GM11168 (cell line): ENCODE results near the gene PGBD2.
"Not testable (repeated sequence)": the region's sequence is repeated elsewhere in the genome, so short reads cannot be mapped to it uniquely, and the experiment has no call there.

Experiments
- in situ Hi-C: fragments of 300-500 bp; cut with MboI; formaldehyde crosslinking; loops from one replicate; pipeline ENCODE4 v1.12.0; 2022; ENCODE audit warnings: low sequenced_read_pairs; ENCODE audit not compliant: unreplicated experiment

PGBD2 gene, protein sequence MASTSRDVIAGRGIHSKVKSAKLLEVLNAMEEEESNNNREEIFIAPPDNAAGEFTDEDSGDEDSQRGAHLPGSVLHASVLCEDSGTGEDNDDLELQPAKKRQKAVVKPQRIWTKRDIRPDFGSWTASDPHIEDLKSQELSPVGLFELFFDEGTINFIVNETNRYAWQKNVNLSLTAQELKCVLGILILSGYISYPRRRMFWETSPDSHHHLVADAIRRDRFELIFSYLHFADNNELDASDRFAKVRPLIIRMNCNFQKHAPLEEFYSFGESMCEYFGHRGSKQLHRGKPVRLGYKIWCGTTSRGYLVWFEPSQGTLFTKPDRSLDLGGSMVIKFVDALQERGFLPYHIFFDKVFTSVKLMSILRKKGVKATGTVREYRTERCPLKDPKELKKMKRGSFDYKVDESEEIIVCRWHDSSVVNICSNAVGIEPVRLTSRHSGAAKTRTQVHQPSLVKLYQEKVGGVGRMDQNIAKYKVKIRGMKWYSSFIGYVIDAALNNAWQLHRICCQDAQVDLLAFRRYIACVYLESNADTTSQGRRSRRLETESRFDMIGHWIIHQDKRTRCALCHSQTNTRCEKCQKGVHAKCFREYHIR

DNA sequence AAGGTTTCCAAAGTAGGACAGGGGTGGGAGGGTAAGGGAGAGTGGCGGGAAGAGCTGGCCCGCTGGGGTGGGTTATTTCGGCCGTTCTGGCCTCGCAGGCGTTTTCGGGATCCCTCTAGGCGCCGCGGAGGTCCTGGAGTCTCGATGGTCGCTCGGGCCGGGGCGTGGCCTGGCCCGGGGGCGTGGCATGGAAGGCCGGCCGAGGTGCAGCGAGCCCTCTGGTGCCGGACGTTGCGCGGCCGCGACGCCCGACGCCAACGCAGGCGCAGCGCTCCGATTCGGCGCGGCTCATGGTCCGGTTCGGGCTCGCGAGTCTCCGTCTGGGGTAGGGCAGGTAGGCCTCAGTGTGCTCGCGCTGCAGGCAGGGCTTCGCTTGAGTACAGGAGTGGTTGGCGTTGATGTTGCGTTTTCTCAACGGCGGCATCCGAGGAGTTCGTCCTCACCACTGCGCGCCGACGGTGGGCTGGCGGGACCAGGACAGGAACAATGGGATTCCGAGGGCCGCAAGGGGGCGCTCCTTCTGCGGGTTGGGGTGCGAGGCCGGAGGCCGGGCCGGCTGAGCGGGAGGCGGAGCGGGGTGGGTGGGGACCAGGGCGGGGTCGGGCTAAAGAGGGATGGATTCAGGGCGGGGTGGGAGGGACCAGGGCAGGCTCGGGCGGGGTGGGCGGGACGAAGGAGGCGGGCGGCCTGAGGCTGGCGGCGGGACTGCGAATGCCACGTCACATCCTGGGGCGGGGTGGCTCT, at the start of gene PGBD2:
Gene PGBD2, plus strand, starts transcription at position 227 of the 744 bp plus-strand sequence. CDS start 7,628 bp downstream, outside the sequence.
- in situ Hi-C loops, result no loop called here

DNA sequence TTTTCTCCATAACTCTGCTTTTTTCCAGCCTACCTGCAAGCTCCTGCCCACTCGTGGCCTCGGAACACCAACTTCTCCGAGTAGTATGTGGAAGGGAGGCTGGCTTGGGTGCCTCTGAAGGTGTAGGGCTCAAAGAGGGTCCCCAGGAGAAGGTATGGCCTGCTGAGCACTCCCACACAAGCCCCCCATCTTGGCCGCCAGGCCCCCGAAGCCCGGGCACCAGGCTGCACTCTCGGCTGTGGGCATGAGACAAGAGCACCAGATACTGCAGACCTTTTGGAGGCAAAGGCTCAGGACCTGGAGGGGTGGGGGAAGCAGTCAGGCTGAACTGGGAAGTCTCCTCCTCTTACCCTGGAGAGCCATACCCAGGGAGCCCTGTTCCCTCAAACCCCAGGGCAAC, 48.8 kb upstream of the PGBD2 start:
- in situ Hi-C loops, result no loop called here

DNA sequence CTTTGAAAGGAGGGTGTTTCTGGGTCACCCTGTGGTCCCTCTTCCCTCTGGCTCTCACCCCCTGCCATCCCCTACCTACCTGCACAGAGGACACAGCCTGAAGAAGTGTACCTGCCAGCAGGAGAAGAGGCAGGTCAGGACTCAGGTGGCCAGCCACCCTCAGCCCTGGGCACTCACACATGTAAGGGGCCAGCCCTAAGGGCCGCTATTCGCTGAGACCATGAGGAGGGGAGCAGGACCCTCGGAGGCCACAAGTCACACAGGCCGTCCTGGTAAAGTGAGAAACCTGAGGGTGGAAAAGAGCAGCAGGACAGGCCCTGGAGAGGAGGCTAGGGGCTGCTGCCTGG, 48.3 kb upstream of the PGBD2 start:
- in situ Hi-C loops, result no loop called here

DNA sequence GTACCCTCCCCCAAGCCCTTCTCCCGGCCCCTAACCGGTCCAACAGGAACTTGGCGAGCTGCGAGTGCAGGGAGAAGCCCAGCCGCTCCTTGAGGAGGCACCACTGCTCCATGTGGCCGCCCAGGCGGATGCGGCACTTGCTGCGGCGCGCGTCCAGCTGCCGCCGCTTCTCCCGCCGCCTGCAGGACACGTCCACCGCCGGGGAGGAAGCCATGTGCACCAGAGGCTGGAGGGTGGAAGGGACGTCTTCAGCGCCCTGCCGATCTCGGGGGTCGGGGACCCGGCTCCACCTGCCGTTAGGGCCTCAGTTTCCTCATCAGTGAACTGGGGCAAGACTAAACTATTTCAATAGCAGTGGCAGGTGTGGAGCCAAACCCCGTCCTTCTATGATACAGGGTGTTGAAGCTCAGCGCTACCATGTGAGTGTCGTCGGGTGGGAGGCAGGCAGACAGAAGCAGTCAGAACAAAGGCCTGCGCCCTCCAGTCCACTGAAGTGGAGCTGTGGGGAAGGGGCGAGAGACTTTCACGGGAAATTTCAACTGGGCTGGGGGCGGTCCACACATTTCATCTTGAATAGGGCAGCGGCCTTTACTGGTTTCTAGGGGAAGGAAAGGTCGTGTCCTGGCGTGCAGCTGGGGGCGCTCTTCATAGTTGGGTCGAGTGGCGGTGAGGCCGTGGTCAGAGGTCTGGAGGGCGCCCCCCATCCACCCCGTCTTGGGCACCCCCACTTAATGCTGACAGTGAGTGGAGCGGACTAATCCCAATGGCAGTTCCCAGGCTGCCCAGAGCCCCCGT, 47.7 kb upstream of the PGBD2 start:
- in situ Hi-C loops, result no loop called here

DNA sequence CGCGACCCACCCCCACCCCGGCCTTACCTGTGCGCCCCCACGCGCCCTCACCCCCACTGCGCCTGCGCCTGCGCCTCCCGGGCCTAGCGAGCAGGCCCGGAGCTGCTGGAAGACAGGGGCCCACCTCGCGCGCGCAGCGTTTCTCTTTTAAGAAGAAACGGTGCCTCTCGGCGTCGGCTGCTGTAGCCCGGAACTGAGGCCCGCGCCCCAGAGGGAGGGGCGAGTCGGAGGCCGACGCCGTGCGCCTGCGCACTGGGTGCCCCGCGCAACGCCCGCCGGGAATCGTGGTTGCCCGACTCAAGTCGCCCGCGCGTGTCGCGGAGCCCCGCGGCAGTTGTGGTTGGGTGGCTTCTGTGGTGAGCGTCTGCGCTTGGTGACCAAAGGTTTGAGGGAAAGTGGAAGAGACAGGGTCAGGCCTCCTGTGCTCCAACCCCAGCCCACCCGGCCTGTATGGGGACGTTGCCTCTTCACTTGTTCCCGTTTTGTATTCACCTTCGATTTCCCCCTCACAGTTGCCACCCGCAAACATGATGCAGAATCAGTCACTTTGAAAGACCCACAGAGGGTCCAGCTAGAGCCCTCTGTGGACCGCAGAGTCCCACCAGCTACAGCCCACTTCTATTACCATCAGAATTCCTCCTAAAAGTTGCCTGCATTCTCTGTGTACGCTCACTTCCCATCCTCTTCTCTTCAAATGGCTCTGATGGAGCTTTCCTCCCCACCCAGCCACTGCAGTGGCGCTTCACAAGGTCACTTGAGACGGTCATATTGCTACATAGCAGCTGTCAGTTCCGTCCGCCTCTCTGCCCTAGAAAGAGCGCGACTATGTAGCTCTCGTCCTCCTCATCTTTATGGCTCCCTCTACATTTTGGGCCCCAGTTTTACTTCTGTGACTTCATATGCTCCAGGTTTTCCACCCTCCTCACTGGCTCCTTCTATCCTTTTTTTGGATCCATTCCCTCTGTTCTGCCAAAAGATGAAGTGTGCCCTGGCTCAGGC, 46.8 kb upstream of the PGBD2 start, which contains the start of gene ZNF692:
Gene ZNF692, minus strand, starts transcription at position 195 of the 999 bp plus-strand sequence. CDS start 776 bp downstream, outside the sequence.
- in situ Hi-C loops, result no loop called here

DNA sequence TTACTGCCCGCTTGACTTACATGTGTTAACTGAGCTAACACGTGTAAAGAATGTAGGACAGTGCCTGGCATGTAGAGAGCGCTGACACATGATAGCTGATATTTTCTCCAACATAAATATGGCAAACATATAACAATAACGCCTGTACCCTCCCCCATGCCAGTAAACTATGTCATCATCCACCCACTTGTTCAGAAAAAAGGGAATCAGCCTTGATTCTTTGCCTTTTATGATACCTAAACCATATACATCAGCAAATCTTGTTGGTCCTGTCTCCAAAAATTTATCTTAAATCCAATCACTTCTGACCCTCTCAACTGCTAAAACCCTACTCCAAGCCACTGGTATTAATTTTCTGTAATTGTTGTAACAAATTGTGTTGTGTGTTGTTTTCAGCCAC, 46.0 kb upstream of the PGBD2 start:
- in situ Hi-C loops, result no loop called here

DNA sequence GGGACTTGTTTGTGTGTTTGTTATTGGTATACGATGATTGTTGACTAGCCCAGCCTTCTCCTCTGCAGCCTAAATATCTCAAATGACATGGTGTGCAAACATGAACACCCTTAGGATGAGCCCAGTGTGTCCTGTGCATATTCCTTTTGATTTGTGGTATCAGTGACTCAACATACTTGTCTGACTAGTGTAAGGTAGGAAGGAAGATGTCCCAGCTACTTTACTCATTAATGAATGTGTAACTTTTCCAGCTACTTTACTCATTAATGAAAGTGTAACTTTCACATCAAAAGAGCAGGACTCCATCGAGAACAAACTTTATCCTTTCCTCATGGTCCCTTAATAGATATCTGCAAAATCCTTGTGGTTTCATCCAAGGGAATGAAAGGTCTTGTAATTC, 44.4 kb upstream of the PGBD2 start:
- in situ Hi-C loops, result no loop called here

DNA sequence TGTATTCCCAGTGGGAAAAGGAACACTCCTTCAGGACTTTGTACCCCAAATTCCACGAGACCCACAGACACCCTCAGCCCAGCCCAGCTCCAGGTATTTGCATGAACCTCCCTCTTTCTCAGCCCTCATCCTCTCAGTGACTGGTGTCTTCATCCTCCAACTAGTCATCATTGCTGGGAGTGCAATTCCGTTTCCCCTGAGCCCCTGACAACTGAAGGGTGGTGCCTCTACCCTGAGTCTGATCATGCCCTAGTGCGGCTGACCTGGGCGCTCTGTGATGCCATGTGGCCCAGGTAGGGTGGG, 43.4 kb upstream of the PGBD2 start:
- in situ Hi-C loops, result no loop called here

DNA sequence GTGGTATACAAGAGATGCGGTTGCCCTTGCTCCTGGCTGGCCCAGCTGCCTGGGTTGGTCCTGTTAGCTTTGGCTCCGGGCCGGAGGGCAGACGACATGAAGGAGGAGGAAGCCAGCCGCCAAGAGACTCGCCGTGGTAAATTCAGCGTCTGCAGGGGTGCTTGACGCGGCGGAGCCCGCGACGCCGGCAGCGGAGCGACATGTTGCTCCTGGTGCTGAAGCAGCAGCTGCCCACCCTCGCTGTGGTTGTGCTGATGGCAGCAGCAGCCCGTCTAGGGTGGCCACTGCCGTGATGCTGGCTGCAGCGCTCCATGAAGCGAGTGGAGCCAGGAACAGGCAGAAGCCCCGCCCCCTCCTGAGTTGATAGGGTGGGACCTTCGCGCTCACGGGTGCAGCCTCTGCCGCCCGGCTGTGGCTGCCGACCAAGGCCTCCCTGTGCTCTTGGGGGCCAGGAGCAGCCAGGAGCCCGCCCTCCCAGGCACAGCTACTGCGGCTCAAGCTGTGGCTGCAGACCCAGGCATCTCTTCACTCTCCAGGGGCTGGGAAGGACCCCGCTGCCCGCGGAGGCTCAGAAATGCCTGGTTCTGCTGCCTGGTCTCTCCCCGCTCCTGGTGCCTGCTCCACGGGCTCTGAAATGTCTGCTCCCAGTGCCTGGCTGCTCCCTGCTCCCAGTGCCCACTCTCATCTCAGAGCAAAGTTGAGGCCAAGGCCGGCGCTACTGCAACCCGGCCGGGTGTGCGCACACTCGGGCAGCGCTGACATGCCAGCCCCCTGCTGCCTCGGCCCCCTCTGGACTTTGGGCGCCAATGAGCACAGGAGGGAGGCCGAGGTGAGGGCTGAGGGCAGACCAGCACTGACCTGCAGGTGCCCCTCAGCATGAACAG, 42.8 kb upstream of the PGBD2 start:
- in situ Hi-C loops, result no loop called here

DNA sequence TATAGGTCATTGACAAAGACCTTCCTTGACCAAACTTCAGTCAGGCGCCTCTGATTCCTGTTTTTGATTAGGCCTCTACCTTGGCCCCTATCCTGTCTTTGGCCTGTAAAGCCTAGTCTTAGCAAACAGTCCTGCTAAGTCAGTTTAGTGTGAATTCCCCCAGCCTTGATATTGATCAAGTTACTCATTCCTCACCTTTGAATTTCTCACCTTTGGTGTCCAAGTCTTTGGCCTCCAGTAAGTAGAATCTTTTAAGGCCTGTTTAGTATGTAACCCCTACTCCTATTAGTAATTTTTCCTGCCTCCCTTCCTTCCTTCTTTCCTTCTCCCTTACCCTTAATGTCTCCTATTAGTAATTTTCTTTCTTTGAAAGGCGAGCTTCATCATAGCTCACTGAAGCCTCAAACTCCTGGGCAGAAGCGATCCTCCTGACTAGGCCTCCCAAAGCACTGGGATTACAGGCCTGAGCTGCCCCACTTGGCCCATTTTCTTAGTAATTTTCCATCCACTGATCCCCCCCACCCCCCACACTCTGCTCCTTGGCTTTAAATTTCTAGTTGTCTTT, 34.1 kb upstream of the PGBD2 start:
- in situ Hi-C loops, result no loop called here

DNA sequence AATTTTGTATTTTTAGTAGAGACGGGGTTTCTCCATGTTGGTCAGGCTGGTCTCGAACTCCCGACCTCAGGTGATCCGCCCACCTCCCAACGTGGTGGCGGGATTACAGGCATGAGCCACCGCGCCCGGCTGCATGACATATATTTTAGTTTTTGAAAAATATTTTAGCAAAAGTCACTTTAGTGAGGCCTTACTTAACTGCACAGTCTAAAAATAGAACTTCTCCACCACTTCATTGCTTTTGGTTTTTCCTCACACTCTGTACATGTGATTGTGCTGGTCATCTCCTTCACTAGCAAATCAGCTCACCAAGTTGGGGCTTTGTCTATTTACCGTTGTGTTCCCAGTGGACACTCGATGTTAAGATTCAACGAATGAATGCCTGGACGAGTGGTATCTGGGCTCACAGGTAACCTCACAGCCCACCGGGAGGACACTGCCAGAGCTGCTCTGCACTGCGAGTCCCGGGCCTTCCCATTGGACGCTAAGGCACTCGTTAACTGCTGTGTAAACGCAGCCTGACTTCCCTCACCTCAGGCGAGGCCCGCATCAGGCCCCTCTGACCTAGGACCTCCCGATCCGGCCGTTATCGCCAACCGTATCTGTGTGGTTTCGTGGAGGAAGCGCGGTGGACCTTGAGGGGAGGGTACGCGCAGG, 33.2 kb upstream of the PGBD2 start:
- in situ Hi-C loops, result no loop called here

DNA sequence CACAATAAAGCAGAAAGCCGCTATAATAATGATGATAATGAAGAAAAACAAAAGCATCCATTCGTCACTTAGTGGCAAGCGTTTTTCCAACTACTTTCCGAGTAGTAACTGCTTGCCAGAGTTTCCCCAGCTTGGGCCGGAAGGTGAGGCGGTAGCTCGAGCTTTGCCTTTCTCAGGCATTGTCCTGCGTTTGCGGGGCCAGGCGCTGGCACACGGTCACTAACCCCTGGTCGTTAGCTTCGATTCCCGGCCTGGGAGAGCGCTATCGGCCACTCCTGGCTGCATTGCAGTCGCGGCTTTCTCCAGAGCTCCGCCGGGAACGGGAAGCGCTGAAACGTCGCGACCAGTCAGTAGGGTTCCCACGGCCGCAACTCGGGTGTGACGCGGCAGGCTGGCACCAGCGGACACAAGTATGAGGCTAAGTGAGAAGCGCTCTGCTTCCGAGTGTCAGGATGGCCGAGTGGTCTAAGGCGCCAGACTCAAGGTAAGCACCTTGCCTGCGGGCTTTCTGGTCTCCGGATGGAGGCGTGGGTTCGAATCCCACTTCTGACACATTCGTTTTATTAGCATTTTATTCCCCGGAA, 32.5 kb upstream of the PGBD2 start:
- in situ Hi-C loops, result no loop called here

DNA sequence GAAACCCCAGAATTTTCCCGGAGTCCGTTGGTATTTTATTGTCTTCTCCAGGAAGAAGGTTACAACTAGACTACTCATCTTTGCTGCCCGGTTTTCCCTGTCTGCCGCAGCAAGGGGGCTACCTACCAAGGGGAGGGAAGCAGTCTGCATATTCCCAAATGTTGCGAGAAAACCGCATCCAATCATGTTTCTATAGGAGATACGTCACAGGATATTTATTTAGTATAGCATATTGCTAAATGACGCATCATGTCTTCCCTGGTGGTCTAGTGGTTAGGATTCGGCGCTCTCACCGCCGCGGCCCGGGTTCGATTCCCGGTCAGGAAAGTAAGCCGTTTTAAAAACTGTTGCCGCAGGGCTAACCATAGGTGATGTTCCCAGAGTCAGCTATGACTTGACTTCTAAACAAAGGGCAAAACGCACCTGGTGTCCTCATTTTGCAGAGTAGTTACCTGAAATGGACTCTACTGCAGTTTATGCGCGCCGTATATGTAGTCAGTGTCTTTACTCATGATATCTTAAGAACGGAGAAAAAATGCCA, 32.0 kb upstream of the PGBD2 start:
- in situ Hi-C loops, result no loop called here

DNA sequence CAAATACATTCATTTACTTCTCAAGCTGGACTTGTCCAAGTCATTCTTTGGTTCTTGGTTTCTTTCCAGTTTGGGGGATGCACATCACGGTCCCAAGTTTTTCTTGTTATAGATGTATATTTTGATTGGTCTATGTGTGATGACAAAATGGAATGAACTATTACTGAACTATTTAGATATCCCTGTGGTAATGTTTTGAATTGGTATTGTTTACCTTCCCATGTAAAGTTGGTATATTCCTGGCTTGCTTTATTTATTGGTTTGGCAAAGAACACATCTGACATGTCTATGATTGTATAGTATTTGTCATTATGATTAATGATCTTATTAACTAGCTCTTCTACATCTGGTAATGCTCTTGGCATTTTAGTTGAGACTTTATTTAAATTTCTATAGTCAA, 24.8 kb upstream of the PGBD2 start:
- in situ Hi-C loops, result no loop called here

DNA sequence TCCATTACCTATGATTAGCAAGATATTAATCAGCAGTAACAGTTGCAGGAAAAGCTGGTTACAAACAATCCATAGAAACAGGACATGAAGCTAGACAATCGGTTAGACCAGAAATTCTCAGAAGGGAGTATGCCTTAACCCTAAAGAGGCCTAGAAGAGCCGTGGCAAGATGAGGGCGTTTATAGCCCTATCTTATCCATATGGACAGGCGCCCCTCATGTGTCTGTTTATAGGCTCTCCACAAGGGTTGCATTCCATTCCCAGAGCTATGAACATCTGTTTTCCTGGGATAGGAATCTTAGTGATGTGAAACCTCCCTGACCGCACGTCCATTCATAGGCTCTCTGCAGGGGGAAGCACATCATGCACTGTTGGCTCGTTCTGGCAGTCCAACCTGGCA, 23.6 kb upstream of the PGBD2 start:
- in situ Hi-C loops, result not testable (repeated sequence)

DNA sequence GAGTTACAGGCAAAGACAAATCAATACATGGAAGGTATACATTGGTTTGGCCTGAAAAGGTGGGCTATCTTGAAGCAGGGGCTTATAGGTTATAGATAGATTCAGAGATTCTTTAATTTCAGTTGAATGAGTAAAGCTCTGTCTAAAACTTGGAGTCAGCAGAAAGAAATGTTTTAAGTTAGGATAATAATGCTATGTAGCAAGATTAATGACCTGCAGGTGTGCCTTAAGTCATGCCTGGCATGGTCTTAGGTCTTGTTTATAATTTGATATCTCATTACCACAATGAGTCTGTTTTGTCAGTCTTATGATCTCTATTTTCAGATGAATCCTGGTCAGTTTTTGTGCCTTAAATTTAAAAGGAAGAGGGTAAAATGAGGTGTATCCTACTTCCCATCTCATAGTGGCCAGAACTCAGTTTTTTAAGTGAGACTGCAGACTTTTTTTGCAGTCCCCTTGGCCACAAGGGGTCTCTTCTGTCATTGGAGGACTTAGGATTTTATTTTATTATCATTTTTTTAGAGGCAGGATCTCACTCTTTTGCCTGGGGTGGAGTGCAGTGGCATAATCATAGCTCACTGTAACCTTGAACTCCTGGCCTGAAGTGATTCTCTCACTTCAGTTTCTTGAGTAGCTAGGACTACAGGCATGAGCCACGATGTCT, 21.3 kb upstream of the PGBD2 start:
- in situ Hi-C loops, result no loop called here

DNA sequence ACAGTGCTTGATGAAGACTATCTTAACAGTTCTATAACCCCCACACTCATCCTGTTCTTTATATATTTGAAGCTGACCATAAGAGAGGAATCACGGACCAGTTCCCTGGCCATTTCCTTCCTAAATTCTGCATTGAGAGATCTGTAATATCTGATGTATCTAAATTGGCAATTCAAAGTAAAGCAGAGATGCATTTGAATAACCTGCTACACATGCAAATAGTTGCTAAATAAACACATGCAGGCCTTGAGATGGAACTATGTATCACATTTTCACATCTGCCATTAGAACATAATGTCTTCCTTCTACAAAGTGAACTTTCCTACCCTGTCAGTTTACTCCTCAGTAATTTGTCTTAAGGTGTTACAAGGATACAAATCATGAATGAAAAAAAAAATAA, 20.4 kb upstream of the PGBD2 start:
- in situ Hi-C loops, result no loop called here
